ENCODE data around the gene KIAA0040.

DNA sequence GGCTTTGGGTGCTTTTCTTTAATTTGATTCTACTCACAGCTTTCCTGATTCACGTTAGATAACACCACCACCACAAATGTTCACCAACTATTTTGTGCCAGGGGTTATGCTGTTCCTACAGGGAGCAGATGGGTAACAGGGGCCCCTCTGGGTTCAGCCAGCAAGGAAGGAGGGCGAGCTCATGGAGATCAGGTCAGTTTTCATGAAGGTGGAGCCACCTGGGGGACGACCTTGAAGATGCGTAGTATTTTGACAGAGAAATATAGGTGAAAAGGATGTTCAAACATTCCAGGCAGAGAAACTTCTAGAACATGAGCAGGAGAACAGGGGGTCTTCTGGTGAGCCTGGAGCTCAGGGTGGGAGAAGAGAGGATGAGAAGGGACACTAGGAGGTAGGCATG is 28.9 kb downstream of the KIAA0040 start:
- TF ChIP-seq, protein P1, sequence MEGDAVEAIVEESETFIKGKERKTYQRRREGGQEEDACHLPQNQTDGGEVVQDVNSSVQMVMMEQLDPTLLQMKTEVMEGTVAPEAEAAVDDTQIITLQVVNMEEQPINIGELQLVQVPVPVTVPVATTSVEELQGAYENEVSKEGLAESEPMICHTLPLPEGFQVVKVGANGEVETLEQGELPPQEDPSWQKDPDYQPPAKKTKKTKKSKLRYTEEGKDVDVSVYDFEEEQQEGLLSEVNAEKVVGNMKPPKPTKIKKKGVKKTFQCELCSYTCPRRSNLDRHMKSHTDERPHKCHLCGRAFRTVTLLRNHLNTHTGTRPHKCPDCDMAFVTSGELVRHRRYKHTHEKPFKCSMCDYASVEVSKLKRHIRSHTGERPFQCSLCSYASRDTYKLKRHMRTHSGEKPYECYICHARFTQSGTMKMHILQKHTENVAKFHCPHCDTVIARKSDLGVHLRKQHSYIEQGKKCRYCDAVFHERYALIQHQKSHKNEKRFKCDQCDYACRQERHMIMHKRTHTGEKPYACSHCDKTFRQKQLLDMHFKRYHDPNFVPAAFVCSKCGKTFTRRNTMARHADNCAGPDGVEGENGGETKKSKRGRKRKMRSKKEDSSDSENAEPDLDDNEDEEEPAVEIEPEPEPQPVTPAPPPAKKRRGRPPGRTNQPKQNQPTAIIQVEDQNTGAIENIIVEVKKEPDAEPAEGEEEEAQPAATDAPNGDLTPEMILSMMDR (IDR thresholded peaks at IDR 0.05) = no peak
- TF ChIP-seq POLR2A (IDR thresholded peaks at IDR 0.05) = no peak
